ENCODE results near the gene SDF2L1. TPM values are rescaled to one million over a fixed set of nuclear protein-coding genes. Genes with fewer than 3 reads are reported as not detected.
"Not testable (repeated sequence)": the region's sequence is repeated elsewhere in the genome, so short reads cannot be mapped to it uniquely, and the experiment has no call there.

SDF2L1 gene, protein sequence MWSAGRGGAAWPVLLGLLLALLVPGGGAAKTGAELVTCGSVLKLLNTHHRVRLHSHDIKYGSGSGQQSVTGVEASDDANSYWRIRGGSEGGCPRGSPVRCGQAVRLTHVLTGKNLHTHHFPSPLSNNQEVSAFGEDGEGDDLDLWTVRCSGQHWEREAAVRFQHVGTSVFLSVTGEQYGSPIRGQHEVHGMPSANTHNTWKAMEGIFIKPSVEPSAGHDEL
- 26.9 TPM for polyA plus RNA-seq (2013, experiment 1 of 2)
- polyA plus RNA-seq (2013, experiment 2 of 2), result 25.4 TPM

DNA sequence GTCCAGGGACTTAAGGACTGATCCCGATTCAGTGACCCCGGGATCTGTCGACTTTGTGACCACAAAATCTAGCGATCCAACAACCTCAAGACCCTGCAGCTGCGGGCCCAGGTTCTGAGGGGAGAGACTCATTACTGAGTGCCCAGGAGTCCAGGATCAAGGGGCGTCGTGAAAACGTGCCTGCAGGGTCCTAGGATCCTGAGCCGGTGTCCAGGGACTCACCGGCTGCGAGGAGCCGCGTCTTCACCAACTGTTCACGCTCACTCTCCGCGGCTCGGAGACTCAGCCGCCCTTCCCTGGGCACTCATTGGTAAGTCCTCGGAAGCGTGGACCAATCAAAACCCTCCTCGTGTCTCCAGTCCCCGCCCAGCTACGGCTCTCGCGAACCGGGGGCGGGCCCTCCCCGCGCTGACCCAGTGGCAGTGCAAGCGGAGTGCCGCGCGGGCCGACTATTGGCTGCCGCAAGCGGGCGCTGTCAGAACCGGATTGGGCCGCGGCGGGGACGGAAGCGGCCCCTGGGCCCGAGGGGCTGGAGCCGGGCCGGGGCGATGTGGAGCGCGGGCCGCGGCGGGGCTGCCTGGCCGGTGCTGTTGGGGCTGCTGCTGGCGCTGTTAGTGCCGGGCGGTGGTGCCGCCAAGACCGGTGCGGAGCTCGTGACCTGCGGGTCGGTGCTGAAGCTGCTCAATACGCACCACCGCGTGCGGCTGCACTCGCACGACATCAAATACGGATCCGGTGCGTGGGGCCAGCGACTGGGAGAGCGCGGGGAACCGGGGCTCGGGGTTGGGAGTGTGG is at the start of gene SDF2L1:
SDF2L1 (plus strand) TSS at position 514 of the 795 bp plus-strand sequence; CDS start at position 549, 35 bp downstream.
- H3K79me2 ChIP-seq (ENCODE audit: control insufficient read depth, insufficient read depth, low read length), result no peaks in the 10 kb centered on the region
- no peak within 1 kb of the TSS for H2AK5ac ChIP-seq (ENCODE audit: low read length)
- peaks cover 2% of the 10 kb centered on the region for H3K36me3 ChIP-seq (ENCODE audit: control insufficient read depth, insufficient read depth, low read length)
- peak within 1 kb of the TSS; percentile 56 for H3K4ac ChIP-seq (ENCODE audit: low read depth, low read length)
- no peaks in the 10 kb centered on the region for H3K27me3 ChIP-seq (ENCODE audit: insufficient read depth, low read length, poor library complexity)
- H4K8ac ChIP-seq (ENCODE audit: low read depth, low read length), result no peak within 1 kb of the TSS
- peak; percentile 99 for DNase-seq
- H4K5ac ChIP-seq (ENCODE audit: low read length), result no peak within 1 kb of the TSS
- H3K4me2 ChIP-seq (ENCODE audit: low read length), result peak within 1 kb of the TSS; percentile 94
- H3K79me1 ChIP-seq (ENCODE audit: low read length), result peaks cover 6% of the 10 kb centered on the region
- H3K9ac ChIP-seq (ENCODE audit: low read length), result peak within 1 kb of the TSS; percentile 91
- H3K4me1 ChIP-seq (ENCODE audit: control insufficient read depth, low read depth, low read length), result peaks cover 2% of the 10 kb centered on the region
- H3K23ac ChIP-seq (ENCODE audit: low read length), result peak within 1 kb of the TSS; percentile 66
- peak within 1 kb of the TSS; percentile 31 for H2BK5ac ChIP-seq (ENCODE audit: low read length)
- H2BK15ac ChIP-seq (replicated peaks; ENCODE audit: low read depth), result no peak within 1 kb of the TSS
- no peak within 1 kb of the TSS for H3K27ac ChIP-seq (ENCODE audit: low read depth, low read length)
- H3K56ac ChIP-seq (ENCODE audit: low read length), result peak within 1 kb of the TSS; percentile 98
- H2BK120ac ChIP-seq (ENCODE audit: low read depth, low read length), result no peak within 1 kb of the TSS
- H3K4me3 ChIP-seq (ENCODE audit: low read length), result peak within 1 kb of the TSS; percentile 71
- H3K18ac ChIP-seq (ENCODE audit: low read length), result peak within 1 kb of the TSS; percentile 70
- no CpG with 5 or more reads among the region's 76 CpGs for WGBS (ENCODE audit: extremely low coverage, insufficient coverage, low lambda C conversion rate)

DNA sequence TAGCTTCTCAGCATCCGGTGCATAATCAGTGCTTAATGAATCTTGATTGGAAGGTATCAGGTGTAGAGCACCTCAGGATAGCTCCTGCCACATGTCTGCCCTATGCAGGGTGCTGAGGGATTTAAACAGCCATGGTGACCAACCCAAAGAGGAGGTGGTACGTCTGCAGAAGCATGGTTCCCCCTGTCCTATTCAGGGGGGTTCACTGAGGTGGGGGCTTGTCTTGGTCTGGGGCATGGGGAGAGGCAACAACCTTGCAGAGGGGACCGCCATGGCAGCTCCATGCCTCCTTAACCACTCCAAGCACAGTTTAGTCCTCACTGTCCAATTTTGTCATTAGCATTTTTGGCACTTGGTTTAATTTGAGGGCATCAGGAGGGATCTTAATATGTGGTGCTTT is 49.7 kb upstream of the SDF2L1 start:
- no CpG with 5 or more reads among the region's 3 CpGs for WGBS (ENCODE audit: extremely low coverage, insufficient coverage, low lambda C conversion rate)
- H4K8ac ChIP-seq (ENCODE audit: low read depth, low read length), result no peak overlapping the region
- no peak overlapping the region for H3K4me3 ChIP-seq (ENCODE audit: low read length)
- no peak overlapping the region for H3K4ac ChIP-seq (ENCODE audit: low read depth, low read length)
- peaks cover 88% of the 10 kb centered on the region for H3K79me2 ChIP-seq (ENCODE audit: control insufficient read depth, insufficient read depth, low read length)
- no peak overlapping the region for H4K5ac ChIP-seq (ENCODE audit: low read length)
- H2BK15ac ChIP-seq (replicated peaks; ENCODE audit: low read depth), result no peak overlapping the region
- H2BK120ac ChIP-seq (ENCODE audit: low read depth, low read length), result no peak overlapping the region
- H2AK5ac ChIP-seq (ENCODE audit: low read length), result no peak overlapping the region
- peaks cover 19% of the 10 kb centered on the region for H3K36me3 ChIP-seq (ENCODE audit: control insufficient read depth, insufficient read depth, low read length)
- H3K27me3 ChIP-seq (ENCODE audit: insufficient read depth, low read length, poor library complexity), result no peaks in the 10 kb centered on the region
- peaks cover 51% of the 10 kb centered on the region for H3K79me1 ChIP-seq (ENCODE audit: low read length)
- H2BK5ac ChIP-seq (ENCODE audit: low read length), result no peak overlapping the region
- H3K18ac ChIP-seq (ENCODE audit: low read length), result no peak overlapping the region
- no peaks in the 10 kb centered on the region for H3K4me1 ChIP-seq (ENCODE audit: control insufficient read depth, low read depth, low read length)
- no peak overlapping the region for H3K27ac ChIP-seq (ENCODE audit: low read depth, low read length)
- no peak for DNase-seq
- H3K9ac ChIP-seq (ENCODE audit: low read length), result no peak overlapping the region
- H3K23ac ChIP-seq (ENCODE audit: low read length), result no peak overlapping the region
- no peak overlapping the region for H3K4me2 ChIP-seq (ENCODE audit: low read length)
- no peak overlapping the region for H3K56ac ChIP-seq (ENCODE audit: low read length)

DNA sequence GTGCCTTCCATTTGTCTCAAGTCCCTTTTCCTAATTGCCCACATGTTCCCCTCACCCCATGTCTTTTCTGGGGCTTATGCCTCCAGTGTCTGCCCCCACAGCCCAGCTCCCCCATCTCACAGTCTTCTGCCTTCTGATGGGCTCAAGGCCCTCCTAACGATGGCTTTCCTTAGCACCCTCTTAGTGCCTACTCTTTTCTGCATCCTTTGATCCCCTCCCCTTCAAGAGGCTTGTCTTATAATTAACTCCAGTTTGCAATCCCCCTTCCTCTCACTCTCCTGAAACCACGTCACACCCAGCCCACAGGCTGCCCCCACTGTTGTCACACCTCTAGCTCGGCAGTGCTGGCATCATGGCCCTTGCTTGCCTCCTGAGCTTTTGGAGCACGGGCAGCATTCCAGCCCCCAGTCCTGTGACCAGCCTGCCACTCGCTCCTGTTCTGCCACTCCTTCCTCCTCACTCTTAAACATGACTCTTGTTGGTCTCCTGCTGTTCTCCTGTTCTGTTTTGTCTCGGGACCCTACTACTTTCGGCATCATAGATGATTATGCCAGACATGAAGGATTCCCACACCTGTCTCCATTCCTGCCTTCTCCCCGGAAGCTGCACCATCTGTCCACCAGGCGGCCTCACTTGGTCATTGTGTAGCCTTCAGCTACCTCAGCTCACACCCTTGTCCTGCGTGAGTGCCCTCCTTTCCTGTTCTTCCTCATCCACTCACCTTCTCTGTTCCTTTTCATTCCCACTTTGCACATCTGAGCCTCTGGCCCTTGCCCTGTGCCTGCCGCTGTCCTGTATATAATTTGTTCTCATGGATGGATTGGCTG is 48.5 kb upstream of the SDF2L1 start:
- Histone ChIP-seq H3K36me3 (ENCODE audit: control insufficient read depth, insufficient read depth, low read length) (peaks cover 19% of the 10 kb centered on the region), H3K56ac (ENCODE audit: low read length) (no peak overlapping the region), H2AK5ac (ENCODE audit: low read length) (no peak overlapping the region), H4K8ac (ENCODE audit: low read depth, low read length) (no peak overlapping the region), H2BK5ac (ENCODE audit: low read length) (no peak overlapping the region), H3K79me2 (ENCODE audit: control insufficient read depth, insufficient read depth, low read length) (peaks cover 81% of the 10 kb centered on the region), H3K4me2 (ENCODE audit: low read length) (no peak overlapping the region), H3K4me3 (ENCODE audit: low read length) (no peak overlapping the region), H2BK120ac (ENCODE audit: low read depth, low read length) (no peak overlapping the region), H3K23ac (ENCODE audit: low read length) (no peak overlapping the region), H3K18ac (ENCODE audit: low read length) (no peak overlapping the region), H3K9ac (ENCODE audit: low read length) (no peak overlapping the region), H4K5ac (ENCODE audit: low read length) (no peak overlapping the region), H3K27me3 (ENCODE audit: insufficient read depth, low read length, poor library complexity) (no peaks in the 10 kb centered on the region), H3K79me1 (ENCODE audit: low read length) (peaks cover 43% of the 10 kb centered on the region), H3K27ac (ENCODE audit: low read depth, low read length) (no peak overlapping the region), H2BK15ac (replicated peaks; ENCODE audit: low read depth) (no peak overlapping the region), H3K4me1 (ENCODE audit: control insufficient read depth, low read depth, low read length) (no peaks in the 10 kb centered on the region), H3K4ac (ENCODE audit: low read depth, low read length) (no peak overlapping the region)
- no CpG with 5 or more reads among the region's 11 CpGs for WGBS (ENCODE audit: extremely low coverage, insufficient coverage, low lambda C conversion rate)
- peak; percentile 59 for DNase-seq

DNA sequence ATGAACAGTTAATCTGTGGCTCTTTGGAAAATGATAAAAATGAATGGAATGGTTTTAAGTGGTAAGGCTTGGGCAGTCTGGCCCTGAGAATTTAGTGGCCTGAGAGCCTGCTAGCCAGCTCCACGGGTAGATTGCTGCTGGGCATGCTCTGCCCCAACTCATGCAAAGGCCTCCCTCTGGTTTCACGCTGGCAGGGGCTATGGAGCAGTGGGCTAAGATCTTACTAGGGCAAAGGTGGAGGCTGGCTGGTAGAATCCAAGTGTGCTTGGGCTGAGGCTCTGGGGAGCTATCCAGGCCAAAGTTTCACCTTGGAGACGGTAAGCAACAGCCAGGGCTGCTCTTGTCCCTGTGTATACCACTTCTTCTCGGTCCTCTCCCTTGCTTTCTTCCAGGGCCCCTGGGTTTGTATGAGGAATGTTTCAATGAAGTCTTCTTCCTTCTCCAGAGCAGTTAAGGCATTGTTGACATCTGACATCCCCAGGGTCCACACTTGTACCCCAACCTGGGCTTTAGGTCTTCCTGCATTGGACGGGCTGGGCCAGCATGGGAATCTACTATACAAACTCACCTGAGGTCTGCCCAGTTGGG is 47.1 kb upstream of the SDF2L1 start:
- WGBS (ENCODE audit: extremely low coverage, insufficient coverage, low lambda C conversion rate), result no CpG with 5 or more reads among the region's 5 CpGs
- H3K4me3 ChIP-seq (ENCODE audit: low read length), result no peak overlapping the region

DNA sequence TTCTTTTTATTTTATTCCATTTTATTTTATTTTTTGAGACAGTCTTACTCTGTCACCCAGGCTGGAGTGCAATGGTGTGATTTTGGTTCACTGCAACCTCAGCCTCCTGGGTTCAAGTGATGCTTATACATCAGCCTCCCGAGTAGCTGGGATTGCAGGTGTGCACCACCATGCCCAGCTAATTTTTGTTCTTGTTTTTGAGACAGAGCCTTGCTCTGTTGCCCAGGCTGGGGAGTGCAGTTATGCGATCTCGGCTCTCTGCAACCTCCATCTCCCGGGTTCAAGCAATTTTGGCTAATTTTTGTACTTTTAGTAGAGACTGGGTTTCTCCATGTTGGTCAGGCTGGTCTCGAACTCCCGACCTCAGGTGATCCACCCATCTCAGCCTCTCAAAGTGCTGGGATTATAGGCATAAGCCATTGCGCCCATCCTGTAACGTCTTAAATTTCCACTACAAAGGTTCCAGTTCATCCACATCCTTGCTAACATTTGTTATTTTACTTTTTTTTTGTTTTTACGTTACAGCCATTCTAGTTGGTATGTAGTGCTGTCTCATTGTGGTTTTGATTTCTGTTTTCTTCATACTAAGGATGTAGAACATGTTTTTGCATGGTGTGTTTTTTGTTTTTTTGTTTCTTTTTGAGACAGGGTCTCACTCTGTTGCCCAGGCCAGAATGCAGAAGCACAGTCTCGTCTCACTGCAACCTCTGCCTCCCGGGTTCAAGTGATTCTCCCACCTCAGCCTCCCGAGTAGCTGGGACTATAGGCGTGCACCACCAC is 45.6 kb upstream of the SDF2L1 start:
- not testable (repeated sequence) for H3K27ac ChIP-seq (ENCODE audit: low read depth, low read length); H3K9ac ChIP-seq (ENCODE audit: low read length); H2BK120ac ChIP-seq (ENCODE audit: low read depth, low read length); H3K27me3 ChIP-seq (ENCODE audit: insufficient read depth, low read length, poor library complexity); H3K4me2 ChIP-seq (ENCODE audit: low read length); H4K8ac ChIP-seq (ENCODE audit: low read depth, low read length); H3K4ac ChIP-seq (ENCODE audit: low read depth, low read length); H3K18ac ChIP-seq (ENCODE audit: low read length); DNase-seq; H2AK5ac ChIP-seq (ENCODE audit: low read length); H3K56ac ChIP-seq (ENCODE audit: low read length); H4K5ac ChIP-seq (ENCODE audit: low read length); H3K4me3 ChIP-seq (ENCODE audit: low read length); H3K23ac ChIP-seq (ENCODE audit: low read length); H3K4me1 ChIP-seq (ENCODE audit: control insufficient read depth, low read depth, low read length); H2BK5ac ChIP-seq (ENCODE audit: low read length); H2BK15ac ChIP-seq (replicated peaks; ENCODE audit: low read depth)
- Histone ChIP-seq H3K36me3 (ENCODE audit: control insufficient read depth, insufficient read depth, low read length) (peaks cover 20% of the 10 kb centered on the region), H3K79me1 (ENCODE audit: low read length) (peaks cover 37% of the 10 kb centered on the region), H3K79me2 (ENCODE audit: control insufficient read depth, insufficient read depth, low read length) (peaks cover 79% of the 10 kb centered on the region)
- no CpG with 5 or more reads among the region's 13 CpGs for WGBS (ENCODE audit: extremely low coverage, insufficient coverage, low lambda C conversion rate)

More for the DNA sequence above, 47.1 kb upstream of the SDF2L1 start:
- Histone ChIP-seq H3K79me1 (ENCODE audit: low read length) (peaks cover 46% of the 10 kb centered on the region), H3K27ac (ENCODE audit: low read depth, low read length) (no peak overlapping the region), H4K5ac (ENCODE audit: low read length) (no peak overlapping the region), H4K8ac (ENCODE audit: low read depth, low read length) (no peak overlapping the region), H3K36me3 (ENCODE audit: control insufficient read depth, insufficient read depth, low read length) (peaks cover 20% of the 10 kb centered on the region), H3K18ac (ENCODE audit: low read length) (no peak overlapping the region), H3K79me2 (ENCODE audit: control insufficient read depth, insufficient read depth, low read length) (peaks cover 82% of the 10 kb centered on the region), H3K4me1 (ENCODE audit: control insufficient read depth, low read depth, low read length) (no peaks in the 10 kb centered on the region), H3K9ac (ENCODE audit: low read length) (no peak overlapping the region), H3K27me3 (ENCODE audit: insufficient read depth, low read length, poor library complexity) (no peaks in the 10 kb centered on the region), H2BK5ac (ENCODE audit: low read length) (no peak overlapping the region), H3K23ac (ENCODE audit: low read length) (no peak overlapping the region), H2AK5ac (ENCODE audit: low read length) (no peak overlapping the region), H3K56ac (ENCODE audit: low read length) (no peak overlapping the region), H2BK120ac (ENCODE audit: low read depth, low read length) (no peak overlapping the region), H2BK15ac (replicated peaks; ENCODE audit: low read depth) (no peak overlapping the region), H3K4me2 (ENCODE audit: low read length) (no peak overlapping the region), H3K4ac (ENCODE audit: low read depth, low read length) (no peak overlapping the region)
- DNase-seq, result no peak

All from mesendoderm (in vitro differentiated cells).